GM19395 (cell line): ENCODE data around the gene DOK3.
"Not testable (repeated sequence)": the region's sequence is repeated elsewhere in the genome, so short reads cannot be mapped to it uniquely, and the experiment has no call there.

Experiments used
- ATAC-seq: cut with Tn5 transposase; IDR thresholded peaks from one replicate; pipeline ENCODE4 v1.9.1; 2021; ENCODE audit warnings: mild to moderate bottlenecking, moderate library complexity; ENCODE audit not compliant: unreplicated experiment

DOK3 gene

GRCh38 chr5:177498013-177498787 lies 11.4 kb downstream of the DOK3 start:
- ATAC-seq = peak; percentile 4

DNA sequence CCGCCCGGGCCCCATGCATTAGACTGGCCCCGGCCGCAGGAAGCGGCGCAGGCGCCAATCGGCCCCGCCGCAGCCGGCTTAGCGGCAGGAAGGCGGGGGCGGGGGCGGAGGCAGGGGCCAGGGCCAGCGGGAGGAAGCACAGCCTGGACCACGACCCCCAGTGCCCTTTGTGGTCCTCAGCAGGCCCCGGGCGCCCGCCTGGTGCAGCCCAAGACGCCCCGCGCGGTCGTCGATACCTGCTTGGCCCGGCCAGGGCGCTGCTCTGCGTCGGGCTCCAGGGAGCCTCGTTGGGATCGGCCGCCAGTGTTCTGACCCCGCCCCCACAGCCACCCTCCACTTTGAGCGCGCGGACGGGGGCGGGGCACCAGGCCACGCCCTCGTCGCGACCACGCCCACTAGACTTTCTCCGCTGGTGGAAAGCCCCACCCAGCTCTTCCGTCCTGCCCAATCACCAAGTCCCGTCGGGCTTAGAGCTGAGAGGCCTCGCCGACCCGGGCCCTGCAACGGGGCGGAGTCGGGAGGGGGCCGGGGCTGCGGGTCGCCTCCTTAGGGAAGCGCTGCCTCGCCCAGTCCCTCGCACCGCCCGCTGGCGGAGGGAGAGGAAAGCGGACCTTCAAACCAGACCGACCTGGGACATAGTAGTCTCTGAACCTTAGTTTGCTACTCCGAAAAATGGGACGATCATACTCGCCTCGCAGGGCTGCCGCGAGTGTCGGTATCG lies 12.2 kb downstream of the DOK3 start, which contains the start of gene PDLIM7:
TSS of gene PDLIM7 (minus strand) at position 313 of the 721 bp plus-strand sequence. CDS start 1,092 bp downstream, outside the sequence.
- peak; percentile 78 for ATAC-seq

DNA sequence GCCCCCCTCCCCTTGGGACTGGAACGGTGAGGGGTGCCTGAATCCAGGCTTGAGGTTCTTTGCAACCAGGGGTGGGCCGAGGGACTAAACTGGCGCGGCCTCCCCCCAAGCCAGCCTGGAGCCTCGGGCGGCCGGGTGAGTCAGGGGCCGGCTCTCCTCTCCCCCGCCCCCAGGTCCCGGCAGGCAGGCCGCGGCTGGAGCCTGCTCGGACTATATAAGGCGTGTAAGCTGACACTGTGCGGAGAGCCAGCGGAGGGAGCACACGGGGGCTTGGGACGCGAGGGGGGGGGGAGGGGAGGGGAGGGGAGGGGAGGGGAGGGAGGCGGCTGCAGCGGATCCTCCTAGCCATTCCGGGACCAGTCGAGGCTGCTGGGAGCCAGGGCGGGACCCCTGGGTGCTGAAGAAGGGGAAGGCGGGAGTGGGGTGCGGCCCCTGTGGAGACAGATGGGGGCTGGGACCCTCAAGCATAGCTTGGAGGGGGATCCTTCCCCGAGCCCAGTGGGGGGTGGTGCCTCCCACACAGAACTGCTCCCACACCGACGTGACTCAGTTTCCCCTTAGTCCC lies 12.8 kb downstream of the DOK3 start:
- ATAC-seq = no peak

- ATAC-seq = no peak
Observed at GRCh38 chr5:177496070-177496726, 13.4 kb downstream of the DOK3 start.

DNA sequence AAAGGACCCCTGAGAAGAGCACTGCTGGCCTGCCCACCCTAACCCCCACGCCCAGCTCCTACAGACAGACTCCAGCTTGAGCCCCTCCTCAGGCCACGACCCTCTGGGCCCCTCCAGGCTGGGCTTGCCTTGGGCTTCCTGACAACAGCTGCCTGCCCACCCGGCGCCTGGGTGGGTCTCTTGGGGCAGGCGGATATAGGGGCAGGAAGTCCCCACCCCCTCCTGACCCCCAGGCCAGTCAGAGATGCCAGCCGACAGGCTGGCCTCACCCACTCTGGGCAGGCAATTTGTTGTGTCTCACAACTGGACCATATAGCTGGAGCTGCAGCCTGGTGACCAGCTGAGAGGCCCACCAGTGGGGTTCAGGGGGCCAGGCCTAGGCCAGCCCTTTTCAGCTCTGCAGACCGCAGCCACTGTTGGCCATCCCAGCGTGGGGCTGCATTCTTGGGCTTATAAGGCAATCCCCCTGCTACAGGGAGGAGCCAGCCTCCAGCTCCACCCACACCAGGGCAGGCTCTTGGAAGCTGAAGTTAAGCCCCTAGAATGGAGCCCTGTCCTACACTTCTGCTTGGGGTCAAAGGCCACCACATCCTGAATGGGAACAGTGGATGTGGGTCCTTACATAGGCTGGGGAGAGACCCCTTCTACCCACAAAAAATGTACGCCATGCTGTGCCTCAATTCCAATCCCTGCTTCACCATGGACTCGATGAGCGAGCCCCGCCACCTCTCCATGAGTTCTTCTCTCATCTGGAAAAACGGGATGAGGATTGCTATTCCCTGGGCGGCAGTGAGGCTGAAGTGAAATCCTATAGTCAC lies 14.2 kb downstream of the DOK3 start:
- ATAC-seq = no peak

GRCh38 chr5:177494346-177495195 lies 15.1 kb downstream of the DOK3 start:
- ATAC-seq = no peak

GRCh38 chr5:177493795-177494345 lies 15.8 kb downstream of the DOK3 start:
- ATAC-seq = no peak

- ATAC-seq = no peak
Observed at GRCh38 chr5:177492841-177493240, 16.8 kb downstream of the DOK3 start.

DNA sequence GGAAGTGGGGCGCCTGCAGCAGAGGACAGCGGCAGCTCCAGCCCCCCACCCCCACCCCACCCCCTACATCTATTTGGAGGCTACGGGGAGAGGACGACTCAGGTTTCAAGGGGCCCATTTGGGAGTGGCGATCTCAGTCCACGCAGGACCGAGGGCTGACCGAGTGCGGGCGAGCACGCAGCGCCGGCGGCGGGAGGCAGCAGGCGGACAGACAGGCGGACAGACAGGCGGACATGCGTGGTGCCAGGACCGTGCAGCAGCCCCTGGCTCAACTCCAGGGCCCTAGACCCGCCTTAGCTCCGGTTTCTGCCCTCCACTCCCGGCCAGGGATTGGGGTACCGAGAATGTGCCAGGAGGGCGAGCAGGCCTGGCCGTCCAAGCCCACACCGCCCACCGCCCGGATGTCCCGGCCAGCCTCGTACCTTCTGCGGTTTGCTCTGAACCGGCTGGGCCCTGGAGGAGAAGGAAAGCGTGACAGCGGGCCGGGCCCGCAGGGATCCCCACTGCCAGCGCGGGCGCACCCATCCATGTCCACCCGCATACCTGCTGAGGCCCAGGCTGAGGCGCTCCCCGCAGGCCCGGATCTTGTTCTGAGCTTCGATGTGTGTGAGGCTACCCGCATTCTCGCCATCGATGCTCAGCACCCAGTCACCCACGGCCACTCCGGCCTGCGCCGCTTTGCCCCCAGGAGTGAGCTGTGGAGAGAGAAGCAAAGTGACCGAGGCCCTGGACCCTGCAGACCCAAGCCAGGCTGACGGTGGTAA lies 17.5 kb downstream of the DOK3 start:
- no peak for ATAC-seq

DNA sequence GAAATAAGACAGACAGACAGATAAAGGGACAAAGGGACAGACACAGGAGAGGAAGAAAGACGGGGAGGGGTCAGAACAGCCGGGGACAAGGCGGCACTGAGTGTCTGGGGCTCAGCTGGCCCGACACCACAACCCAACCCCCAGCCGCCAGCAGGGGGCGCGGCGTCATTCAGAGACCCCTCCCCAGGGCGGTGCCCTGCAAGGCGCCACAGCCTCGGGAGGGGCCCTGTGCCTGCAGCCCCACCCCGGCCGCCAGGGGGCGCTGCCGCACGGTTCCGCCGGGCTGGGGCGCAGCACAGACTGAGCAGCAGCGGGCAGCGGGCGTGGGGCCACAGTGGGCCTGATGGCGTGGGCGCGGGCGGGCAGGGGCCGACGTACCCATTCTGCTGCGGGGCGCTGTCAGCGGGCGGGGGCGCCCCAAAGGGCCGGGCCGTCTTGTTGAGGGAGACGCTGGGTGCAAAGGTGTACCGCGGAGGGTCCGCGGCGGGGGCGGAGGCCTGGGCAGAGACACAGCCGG lies 18.1 kb downstream of the DOK3 start:
- ATAC-seq = no peak

DNA sequence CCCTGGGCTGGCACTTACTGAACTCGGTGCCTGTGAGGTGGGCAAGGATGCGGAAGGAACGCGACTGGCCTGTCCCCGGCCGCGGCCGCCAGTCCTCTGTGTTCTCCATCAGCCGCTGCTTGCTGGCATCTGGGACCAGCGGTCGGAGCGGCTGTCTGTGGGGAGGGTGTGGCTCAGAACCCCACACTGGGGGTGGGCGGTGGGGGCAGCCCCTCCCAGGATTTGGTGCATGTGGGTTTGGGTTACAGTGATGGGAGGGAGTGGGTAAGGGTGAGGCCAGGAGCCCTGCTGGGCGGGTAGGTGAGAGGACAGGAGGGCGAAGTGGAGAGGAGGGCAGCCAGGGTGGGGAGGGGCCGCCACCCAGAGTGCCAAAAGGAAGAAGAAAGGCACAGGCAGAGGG lies 18.6 kb downstream of the DOK3 start:
- ATAC-seq = no peak

GRCh38 chr5:177490311-177490991 lies 19.2 kb downstream of the DOK3 start:
- ATAC-seq = no peak

GRCh38 chr5:177489119-177489716 lies 20.4 kb downstream of the DOK3 start:
- no peak for ATAC-seq

GRCh38 chr5:177487975-177488374 lies 21.7 kb downstream of the DOK3 start:
- no peak for ATAC-seq

- no peak for ATAC-seq
Observed at GRCh38 chr5:177487144-177487543, 22.5 kb downstream of the DOK3 start.

DNA sequence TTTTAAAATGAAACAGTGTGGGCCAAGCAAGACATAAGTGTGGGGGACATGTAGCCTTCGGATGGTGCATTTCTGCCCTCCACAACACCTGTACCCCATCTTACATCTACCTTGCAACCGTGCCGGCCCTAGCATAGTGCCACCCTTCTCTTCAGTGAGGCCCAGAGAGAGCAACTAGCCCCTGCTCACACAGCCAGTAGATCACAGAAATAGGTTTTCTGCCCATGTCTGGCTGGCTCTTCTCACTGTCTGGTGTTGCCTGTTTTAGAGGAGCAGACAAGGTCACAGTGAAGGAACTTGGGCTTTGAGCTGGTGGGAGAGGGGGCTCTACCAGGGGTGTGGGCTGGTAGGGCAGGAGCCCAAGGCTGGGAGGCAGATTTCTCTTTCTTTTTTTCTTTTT lies 23.4 kb downstream of the DOK3 start:
- no peak for ATAC-seq

- ATAC-seq = not testable (repeated sequence)
Observed at GRCh38 chr5:177485753-177486152, 23.9 kb downstream of the DOK3 start.
